HS-27A (cell line): ENCODE measurements around the gene TWNK.

Source experiments
- DNase-seq: peaks from one replicate; pipeline ENCODE4 v3.0.0-alpha.2; 2012; ENCODE audit warnings: low read depth, missing footprints

Gene TWNK

GRCh38 chr10:101011517-101012423 is 24.4 kb downstream of the TWNK start:
- no peak for DNase-seq

- no peak for DNase-seq
Measured at GRCh38 chr10:101012525-101013364, 25.4 kb downstream of the TWNK start.

GRCh38 chr10:101013365-101013825 is 26.1 kb downstream of the TWNK start:
- no peak for DNase-seq

DNA sequence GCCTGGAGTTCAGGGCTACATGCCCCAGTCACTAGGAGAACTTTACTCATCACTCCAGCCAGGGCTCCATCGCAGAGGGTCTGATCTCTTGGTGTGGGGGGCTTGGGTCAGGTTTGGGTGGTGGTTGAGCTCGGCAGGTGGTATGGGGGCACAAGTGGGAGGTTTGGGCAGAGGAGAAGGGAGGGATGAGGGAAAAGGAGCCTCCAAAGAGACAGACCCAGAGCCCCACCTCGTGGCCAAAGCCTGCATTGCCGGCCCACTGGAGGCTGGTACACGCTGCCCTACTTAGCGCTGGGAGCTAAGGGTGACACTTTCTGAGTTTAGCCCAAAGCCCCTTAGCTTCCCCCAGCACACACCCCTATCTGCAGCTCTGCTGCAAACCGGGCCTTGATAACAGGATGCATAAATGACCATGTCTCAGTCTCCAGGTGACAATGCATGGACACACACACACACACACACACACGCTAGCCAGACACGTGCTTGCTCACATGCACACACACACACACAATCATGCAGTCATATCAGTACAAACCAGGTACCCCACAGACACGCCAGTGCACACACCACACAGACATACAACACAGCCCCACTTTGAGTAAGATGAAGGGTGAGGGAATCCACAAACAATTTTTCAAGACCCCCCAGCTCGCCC is 27.0 kb downstream of the TWNK start:
- DNase-seq, result no peak

- no peak for DNase-seq
Measured at GRCh38 chr10:101014966-101015581, 27.7 kb downstream of the TWNK start.

GRCh38 chr10:101015582-101015973 is 28.2 kb downstream of the TWNK start:
- no peak for DNase-seq

DNA sequence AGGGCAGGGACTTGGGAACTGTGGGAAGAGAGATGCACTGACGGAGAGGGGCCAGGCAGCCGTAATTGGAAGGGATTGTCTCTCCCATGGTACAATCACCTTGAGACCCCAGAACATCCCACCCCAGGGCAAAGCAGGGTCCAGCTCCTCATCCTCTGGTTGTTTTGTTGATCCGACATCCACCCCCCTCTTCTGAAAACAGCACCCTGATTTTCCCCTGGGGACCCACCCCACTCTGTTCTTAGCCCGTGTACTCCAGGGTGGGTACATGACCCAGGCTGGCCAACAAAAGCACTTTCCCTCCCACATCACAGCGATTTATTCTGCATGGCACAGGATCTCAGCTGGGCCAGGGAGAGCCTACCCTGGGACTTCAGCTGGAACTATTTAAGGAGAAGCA is 29.5 kb downstream of the TWNK start:
- no peak for DNase-seq

DNA sequence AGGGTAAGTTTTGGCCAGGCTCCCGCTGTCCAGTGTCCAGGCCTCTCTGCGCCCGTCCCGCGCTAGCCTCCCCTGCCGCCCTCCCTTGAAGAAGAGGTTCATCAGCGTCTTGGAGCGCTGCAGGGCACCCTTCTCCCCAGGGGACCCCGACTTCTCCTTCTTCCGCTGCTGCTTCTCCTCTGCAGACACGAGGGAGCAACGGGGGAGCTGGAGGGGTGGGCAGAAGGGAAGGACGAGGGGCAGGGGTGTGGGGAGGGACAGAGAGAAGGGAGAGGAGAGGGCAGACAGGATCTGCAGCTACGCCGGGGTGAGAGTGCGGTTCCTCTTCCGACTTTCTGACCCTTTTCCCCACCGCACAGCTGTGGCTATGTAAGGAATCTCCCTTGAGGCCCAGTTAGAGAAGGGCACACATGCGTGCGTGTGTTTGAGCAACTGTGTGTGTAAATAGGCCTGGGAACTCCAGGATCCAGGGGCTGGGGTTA is 30.8 kb downstream of the TWNK start:
- no peak for DNase-seq

DNA sequence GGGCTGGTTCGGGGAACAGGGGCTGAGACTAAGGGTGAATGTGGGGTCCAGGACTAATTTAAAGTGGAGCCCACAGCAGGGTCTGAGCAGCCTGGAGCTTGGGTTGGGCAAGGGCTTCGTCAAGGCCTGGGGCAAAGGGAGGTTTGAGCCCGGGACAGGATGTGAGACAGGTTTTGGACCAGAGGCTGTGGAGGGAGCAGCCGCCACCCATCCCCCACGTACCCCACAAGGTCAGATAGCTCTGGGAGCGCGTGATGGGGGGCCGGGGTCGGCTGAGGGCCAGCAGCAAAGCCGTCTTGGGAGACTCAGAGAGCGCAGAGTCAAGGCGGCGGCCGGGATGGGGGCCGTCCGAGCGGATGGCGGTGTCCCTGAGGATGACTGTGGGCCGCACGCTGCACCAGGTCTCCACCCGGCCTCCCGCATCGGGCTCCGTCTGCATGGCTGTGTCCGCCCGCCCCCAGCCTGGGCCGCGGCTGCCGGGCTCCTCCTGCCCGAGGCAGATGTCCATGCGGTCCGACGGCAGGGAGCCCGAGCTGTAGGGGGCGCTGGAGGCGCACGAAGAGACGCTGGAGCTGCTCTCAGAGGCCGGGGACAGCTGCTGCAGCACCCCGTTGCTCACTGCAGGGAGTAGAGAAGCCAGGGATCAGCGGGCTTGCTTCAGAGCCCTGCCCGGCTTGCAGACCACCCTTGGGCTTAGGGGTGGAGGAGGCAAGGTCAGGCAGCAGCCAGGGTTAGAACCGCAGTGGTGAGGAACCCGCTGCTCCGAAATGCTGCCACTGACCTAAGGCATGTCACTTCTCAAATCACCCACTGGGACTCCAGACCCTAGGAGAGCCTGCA is 31.5 kb downstream of the TWNK start:
- no peak for DNase-seq

GRCh38 chr10:101019440-101019703 is 32.0 kb downstream of the TWNK start:
- no peak for DNase-seq

GRCh38 chr10:101020427-101021075 is 33.2 kb downstream of the TWNK start:
- DNase-seq, result no peak

GRCh38 chr10:101021239-101021638 is 33.9 kb downstream of the TWNK start:
- DNase-seq, result no peak

GRCh38 chr10:101021692-101022251 is 34.4 kb downstream of the TWNK start:
- no peak for DNase-seq

GRCh38 chr10:101022967-101023705 is 35.8 kb downstream of the TWNK start:
- no peak for DNase-seq

- no peak for DNase-seq
Measured at GRCh38 chr10:101027106-101027720, 39.9 kb downstream of the TWNK start.

GRCh38 chr10:101028446-101029337 is 41.3 kb downstream of the TWNK start:
- DNase-seq, result no peak

DNA sequence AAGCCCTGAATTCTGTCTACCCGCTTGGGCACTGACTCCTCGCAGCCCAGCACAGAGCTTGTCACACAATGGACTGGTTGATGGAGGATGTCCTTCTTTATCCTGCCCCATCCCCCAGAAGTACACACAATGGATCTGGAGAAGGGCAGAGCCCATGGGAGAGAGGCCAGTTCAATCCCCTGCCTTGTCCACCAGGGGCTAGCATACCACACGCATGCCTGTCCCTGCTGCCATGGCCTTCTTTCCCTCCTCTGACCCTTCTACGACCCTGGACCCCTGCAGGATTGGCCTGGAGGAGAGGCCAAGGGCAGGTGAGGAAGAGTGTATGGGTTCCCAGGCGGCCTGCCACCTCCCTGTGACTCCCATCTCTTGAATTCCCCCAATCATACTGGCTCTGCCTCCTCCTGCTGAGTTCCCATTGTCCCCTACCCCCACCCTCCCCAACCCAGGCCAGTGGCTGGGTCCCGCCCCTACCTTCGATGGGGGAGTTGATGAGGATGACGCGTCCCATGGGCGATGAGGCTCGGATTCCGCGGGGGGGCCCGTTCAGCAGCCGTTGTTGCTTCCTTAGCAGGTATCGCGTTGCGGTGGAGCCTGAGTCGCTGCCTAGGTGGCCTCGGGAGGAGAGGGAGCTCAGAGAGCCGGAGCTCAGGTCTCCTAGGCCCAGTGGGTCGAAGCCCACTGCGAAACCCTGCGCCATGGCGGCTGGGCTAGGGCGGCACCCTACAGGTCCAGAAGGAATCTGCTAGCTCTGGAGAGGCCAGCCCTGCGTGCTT is 42.4 kb downstream of the TWNK start:
- DNase-seq, result no peak
